T1000 (cell line): ENCODE results near the gene PCDHA2.
"Not testable (repeated sequence)": the region's sequence is repeated elsewhere in the genome, so short reads cannot be mapped to it uniquely, and the experiment has no call there.

Source experiments
- DNase-seq: peaks from one replicate; lab custom pipeline; 2025; ENCODE audit warnings: mixed read lengths; lab: John Stamatoyannopoulos, UW

The PCDHA2 gene

DNA sequence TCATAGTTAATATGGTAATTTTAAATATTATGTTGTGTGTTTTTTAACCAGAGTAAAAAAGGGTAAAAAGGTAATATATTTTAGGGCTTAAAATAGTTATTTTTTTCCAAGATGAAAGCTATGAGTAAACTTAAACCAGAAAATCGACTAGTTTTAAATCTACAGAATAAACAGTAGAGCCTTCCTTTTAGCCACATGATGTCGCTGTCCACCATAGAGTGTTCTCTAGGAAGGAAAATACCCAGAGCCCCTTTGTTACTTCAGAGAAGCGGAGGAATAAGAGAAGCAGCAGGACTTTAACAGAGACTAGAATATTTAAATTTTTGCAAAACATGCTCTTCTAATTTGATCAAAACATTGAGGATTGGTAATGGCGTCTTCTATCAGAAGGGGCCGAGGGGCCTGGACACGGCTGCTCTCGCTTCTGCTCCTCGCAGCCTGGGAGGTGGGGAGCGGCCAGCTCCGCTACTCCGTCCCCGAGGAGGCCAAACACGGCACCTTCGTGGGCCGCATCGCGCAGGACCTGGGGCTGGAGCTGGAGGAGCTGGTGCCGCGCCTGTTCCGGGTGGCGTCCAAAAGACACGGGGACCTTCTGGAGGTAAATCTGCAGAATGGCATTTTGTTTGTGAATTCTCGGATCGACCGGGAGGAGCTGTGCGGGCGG is at the start of gene PCDHA2:
PCDHA2 (plus strand) TSS at position 258 of the 664 bp plus-strand sequence.
- DNase-seq: no peak

DNA sequence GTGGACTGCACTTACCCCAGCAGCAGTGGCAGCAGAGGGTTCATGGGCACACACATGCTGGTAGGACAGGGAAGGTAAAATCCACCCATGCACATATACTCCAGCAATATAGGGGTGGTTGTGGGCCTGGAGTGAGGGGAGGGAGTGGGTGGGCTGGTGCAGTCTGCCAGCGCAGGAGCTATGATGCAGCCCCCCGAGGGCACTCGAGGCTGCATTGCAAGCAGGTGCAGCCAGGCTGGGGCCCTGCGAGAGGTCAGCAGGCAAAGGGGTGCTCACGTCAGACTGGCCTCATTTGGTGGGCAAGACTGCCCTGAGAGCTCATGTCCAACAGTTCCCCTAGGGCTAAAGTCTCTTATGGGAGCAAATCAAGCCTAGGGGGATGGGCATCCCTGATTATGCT is 41.1 kb upstream of the PCDHA2 start:
- no peak for DNase-seq

- DNase-seq: no peak
Observed at GRCh38 chr5:140764177-140764973, 30.3 kb upstream of the PCDHA2 start.

DNA sequence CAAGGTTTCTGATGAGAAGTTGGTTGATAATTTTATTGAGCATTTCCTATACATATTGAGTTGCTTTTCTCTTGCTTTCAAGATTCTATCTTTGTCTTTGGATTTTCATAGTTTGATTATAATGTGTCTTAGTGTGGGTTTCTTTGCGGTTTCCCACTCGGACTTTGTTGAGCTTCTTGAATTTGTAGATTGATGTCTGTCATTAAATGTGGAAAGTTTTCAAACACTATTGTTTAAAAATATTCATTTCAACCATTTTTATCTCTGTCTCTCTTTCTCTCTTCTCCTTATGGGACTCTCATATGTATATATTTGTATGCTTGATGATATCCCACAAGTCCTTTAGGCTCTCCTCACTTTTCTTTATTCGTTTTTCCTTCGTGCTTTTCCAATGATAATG is 27.2 kb upstream of the PCDHA2 start:
- no peak for DNase-seq

DNA sequence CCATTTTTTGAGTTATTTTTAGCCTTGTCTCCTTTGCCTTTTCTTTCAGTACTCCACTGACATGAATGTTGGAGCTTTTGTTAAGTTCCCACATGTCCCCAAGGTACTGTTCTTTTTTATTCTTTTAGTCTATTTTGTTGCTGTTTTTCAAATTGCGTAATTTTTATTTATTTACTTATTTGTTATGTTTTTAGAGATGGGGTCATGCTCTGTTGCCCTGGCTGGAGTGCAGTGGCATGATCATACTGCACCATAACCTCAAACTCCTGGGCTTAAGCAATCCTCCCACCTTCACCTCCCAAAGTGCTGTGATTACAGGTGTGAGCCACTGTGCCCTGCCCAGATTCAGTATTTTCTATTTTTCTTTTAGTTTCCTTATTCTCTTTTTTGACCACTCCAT is 14.1 kb upstream of the PCDHA2 start:
- no peak for DNase-seq

- DNase-seq: no peak
Observed at GRCh38 chr5:140785905-140786686, 8.6 kb upstream of the PCDHA2 start, which contains the start of gene PCDHA1. PCDHA1 (plus strand) TSS chr5:140786140.

DNA sequence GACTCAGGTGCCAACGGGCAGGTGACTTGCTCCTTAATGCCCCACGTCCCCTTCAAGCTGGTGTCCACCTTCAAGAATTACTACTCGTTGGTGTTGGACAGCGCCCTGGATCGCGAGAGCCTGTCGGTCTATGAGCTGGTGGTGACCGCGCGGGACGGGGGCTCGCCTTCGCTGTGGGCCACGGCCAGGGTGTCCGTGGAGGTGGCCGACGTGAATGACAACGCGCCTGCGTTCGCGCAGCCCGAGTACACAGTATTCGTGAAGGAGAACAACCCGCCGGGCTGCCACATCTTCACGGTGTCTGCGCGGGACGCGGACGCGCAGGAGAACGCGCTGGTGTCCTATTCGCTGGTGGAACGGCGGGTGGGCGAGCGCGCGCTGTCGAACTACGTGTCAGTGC is 7.2 kb upstream of the PCDHA2 start:
- DNase-seq: not testable (repeated sequence)

DNA sequence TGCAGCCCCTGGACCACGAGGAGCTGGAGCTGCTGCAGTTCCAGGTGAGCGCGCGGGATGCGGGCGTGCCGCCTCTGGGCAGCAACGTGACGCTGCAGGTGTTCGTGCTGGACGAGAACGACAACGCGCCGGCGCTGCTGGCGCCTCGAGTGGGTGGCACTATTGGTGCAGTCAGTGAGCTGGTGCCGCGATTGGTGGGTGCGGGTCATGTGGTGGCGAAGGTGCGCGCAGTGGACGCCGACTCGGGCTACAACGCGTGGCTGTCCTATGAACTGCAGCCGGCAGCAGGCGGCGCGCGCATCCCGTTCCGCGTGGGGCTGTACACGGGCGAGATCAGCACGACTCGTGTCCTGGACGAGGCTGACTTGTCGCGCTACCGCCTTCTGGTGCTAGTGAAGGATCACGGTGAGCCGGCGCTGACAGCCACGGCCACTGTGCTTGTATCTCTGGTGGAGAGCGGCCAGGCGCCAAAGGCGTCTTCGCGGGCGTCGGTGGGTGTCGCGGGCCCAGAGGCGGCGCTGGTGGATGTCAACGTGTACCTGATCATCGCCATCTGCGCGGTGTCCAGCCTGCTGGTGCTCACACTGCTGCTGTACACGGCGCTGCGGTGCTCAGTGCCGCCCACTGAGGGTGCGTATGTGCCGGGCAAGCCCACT is 6.7 kb upstream of the PCDHA2 start:
- DNase-seq: not testable (repeated sequence)

- no peak for DNase-seq
Observed at GRCh38 chr5:140791089-140791488, 3.6 kb upstream of the PCDHA2 start.

- no peak for DNase-seq
Observed at GRCh38 chr5:140795259-140795641, 598 bp downstream of the PCDHA2 start.

DNA sequence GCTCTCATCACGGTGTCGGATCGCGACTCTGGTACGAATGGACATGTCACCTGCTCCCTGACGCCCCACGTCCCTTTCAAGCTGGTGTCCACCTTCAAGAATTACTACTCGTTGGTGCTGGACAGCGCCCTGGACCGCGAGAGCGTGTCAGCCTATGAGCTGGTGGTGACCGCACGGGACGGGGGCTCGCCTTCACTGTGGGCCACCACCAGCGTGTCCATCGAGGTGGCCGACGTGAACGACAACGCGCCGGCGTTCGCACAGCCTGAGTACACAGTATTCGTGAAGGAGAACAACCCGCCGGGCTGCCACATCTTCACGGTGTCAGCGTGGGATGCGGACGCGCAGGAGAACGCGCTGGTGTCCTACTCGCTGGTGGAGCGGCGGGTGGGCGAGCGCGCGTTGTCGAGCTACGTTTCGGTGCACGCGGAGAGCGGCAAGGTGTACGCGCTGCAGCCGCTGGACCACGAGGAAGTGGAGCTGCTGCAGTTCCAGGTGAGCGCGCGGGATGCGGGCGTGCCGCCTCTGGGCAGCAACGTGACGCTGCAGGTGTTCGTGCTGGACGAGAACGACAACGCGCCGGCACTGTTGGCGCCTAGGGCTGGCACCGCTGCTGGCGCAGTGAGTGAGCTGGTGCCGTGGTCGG is 1.5 kb downstream of the PCDHA2 start:
- DNase-seq: not testable (repeated sequence)

DNA sequence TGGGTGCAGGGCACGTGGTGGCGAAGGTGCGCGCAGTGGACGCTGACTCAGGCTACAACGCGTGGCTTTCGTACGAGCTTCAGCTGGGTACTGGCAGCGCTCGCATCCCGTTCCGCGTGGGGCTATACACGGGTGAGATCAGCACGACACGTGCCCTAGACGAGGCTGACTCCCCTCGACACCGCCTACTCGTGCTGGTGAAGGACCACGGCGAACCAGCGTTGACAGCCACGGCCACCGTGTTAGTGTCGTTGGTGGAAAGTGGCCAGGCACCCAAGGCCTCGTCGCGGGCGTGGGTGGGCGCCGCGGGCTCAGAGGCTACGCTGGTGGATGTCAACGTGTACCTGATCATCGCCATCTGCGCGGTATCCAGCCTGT is 2.1 kb downstream of the PCDHA2 start:
- DNase-seq: no peak

GRCh38 chr5:140800816-140801493 is 6.3 kb downstream of the PCDHA2 start, which contains the start of gene PCDHA3:
PCDHA3 (plus strand) TSS chr5:140801057.
- no peak for DNase-seq

- no peak for DNase-seq
Observed at GRCh38 chr5:140801494-140801841, 6.8 kb downstream of the PCDHA2 start.

GRCh38 chr5:140802381-140802780 is 7.7 kb downstream of the PCDHA2 start:
- not testable (repeated sequence) for DNase-seq

GRCh38 chr5:140802781-140803271 is 8.2 kb downstream of the PCDHA2 start:
- DNase-seq: no peak

DNA sequence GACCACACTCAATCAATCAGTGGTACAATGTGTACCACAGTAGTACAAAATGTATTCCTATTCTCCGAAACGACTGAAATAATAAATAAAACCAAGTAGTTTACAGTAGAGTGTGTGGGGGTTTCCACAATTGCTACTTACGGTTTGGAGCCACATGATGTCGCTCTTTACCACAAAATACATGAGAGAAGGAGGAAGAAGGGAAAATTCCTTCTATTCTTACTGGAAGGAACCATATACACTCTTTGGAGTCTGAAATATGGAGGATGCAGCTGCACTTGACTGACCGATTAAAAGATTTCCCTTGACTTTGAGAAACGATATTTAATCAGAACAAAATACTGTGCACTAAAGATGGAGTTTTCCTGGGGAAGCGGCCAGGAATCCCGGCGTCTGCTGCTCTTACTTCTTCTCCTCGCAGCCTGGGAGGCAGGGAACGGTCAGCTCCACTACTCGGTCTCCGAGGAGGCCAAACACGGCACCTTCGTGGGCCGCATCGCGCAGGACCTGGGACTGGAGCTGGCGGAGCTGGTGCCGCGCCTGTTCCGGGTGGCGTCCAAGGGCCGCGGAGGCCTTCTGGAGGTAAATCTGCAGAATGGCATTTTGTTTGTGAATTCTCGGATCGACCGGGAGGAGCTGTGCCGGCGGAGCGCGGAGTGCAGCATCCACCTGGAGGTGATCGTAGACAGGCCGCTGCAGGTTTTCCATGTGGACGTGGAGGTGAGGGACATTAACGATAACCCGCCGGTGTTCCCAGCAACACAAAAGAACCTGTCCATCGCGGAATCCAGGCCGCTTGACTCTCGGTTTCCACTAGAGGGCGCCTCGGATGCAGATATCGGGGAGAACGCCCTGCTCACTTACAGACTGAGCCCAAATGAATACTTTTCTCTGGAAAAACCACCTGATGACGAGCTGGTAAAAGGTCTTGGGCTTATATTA is 12.5 kb downstream of the PCDHA2 start, which contains the start of gene PCDHA4:
PCDHA4 (plus strand) TSS at position 235 of the 942 bp plus-strand sequence.
- DNase-seq: no peak

DNA sequence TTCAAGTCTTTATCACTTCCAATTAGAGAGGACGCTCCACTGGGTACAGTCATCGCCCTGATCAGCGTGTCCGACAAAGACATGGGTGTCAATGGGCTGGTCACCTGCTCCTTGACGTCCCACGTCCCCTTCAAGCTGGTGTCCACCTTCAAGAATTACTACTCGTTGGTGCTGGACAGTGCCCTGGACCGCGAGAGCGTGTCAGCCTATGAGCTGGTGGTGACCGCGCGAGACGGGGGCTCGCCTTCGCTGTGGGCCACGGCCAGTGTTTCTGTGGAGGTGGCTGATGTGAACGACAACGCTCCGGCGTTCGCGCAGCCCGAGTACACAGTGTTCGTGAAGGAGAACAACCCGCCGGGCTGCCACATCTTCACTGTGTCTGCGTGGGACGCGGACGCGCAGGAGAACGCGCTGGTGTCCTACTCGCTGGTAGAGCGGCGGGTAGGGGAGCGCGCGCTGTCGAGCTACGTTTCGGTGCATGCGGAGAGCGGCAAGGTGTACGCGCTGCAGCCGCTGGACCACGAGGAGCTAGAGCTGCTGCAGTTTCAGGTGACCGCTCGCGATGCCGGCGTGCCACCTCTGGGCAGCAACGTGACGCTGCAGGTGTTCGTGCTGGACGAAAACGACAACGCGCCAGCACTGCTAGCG is 13.7 kb downstream of the PCDHA2 start:
- DNase-seq: not testable (repeated sequence)

DNA sequence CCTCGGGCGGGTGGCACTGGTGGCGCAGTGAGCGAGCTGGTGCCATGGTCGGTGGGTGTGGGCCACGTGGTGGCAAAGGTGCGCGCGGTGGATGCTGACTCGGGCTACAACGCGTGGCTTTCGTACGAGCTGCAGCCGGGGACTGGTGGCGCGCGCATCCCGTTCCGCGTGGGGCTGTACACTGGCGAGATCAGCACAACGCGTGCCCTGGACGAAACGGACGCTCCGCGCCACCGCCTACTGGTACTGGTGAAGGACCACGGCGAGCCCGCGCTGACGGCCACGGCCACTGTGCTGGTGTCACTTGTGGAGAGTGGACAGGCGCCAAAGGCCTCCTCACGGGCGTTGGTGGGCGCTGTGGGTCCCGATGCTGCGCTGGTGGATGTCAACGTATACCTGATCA is 14.2 kb downstream of the PCDHA2 start:
- DNase-seq: no peak
